CD4-positive, alpha-beta T cell treated with Interleukin-17A for 4 hours (primary cell): ENCODE results near the gene AGBL4.

Source experiments
- DNase-seq: peaks from one replicate; pipeline ENCODE4 v3.0.0-alpha.2; 2020; ENCODE audit warnings: mixed read lengths

AGBL4 gene

GRCh38 chr1:48676376-48676775 lies 1347.4 kb downstream of the AGBL4 start:
- no peak for DNase-seq

- DNase-seq: no peak
These were observed 1348.5 kb downstream of the AGBL4 start for GRCh38 chr1:48675251-48675650.

- DNase-seq: no peak
These were observed 1349.1 kb downstream of the AGBL4 start for GRCh38 chr1:48674641-48675040.

GRCh38 chr1:48673332-48674105 lies 1350.2 kb downstream of the AGBL4 start:
- no peak for DNase-seq

- DNase-seq: no peak
These were observed 1352.2 kb downstream of the AGBL4 start for GRCh38 chr1:48671578-48671977.

- no peak for DNase-seq
These were observed 1353.3 kb downstream of the AGBL4 start for GRCh38 chr1:48670234-48671020.

GRCh38 chr1:48668339-48668738 lies 1355.4 kb downstream of the AGBL4 start:
- DNase-seq: no peak

GRCh38 chr1:48667782-48668181 lies 1356.0 kb downstream of the AGBL4 start:
- DNase-seq: no peak

GRCh38 chr1:48665708-48666407 lies 1357.9 kb downstream of the AGBL4 start:
- DNase-seq: no peak

GRCh38 chr1:48661726-48662463 lies 1361.9 kb downstream of the AGBL4 start:
- no peak for DNase-seq

- no peak for DNase-seq
These were observed 1364.0 kb downstream of the AGBL4 start for GRCh38 chr1:48659801-48660200.

- DNase-seq: no peak
These were observed 1366.3 kb downstream of the AGBL4 start for GRCh38 chr1:48657413-48657812.

- no peak for DNase-seq
These were observed 1369.0 kb downstream of the AGBL4 start for GRCh38 chr1:48654606-48655210.

- DNase-seq: no peak
These were observed 1371.4 kb downstream of the AGBL4 start for GRCh38 chr1:48652334-48652733.

GRCh38 chr1:48649880-48650279 lies 1373.9 kb downstream of the AGBL4 start:
- DNase-seq: no peak

- no peak for DNase-seq
These were observed 1377.9 kb downstream of the AGBL4 start for GRCh38 chr1:48645883-48646282.

GRCh38 chr1:48644905-48645605 lies 1378.7 kb downstream of the AGBL4 start:
- no peak for DNase-seq

GRCh38 chr1:48644190-48644900 lies 1379.4 kb downstream of the AGBL4 start:
- DNase-seq: no peak

- no peak for DNase-seq
These were observed 1380.6 kb downstream of the AGBL4 start for GRCh38 chr1:48643193-48643592.

- no peak for DNase-seq
These were observed 1382.8 kb downstream of the AGBL4 start for GRCh38 chr1:48640836-48641492.

- DNase-seq: no peak
These were observed 1393.9 kb downstream of the AGBL4 start for GRCh38 chr1:48629867-48630266.
